Liver (tissue), 3 donors: ENCODE measurements around the gene PDE4B.

Experiments used
- EGR1 ChIP-seq, 2 donors: IDR thresholded peaks; 2 replicates each; pipeline ENCODE4 v1.6.1; 2016 to 2018; ENCODE audit warnings: antibody characterized with exemption in 2 of 2, low read depth in 2 of 2
- GABPA ChIP-seq, 2 donors: IDR thresholded peaks in 1 of 2; conservative IDR thresholded peaks in 1 of 2; 2 replicates each; pipeline ENCODE4 v1.6.1; 2016; ENCODE audit warnings: antibody characterized with exemption in 2 of 2, mild to moderate bottlenecking in 1 of 2, moderate library complexity in 1 of 2
- JUND ChIP-seq, 2 donors: IDR thresholded peaks; 2 replicates each; pipeline ENCODE4 v1.6.1; 2016; ENCODE audit warnings: antibody characterized with exemption in 2 of 2
- RAD21 ChIP-seq, 2 donors: IDR thresholded peaks; 2 replicates each; pipeline ENCODE4 v1.6.1; 2016; ENCODE audit warnings: antibody characterized with exemption in 2 of 2, mild to moderate bottlenecking in 2 of 2
- RXRA ChIP-seq, 2 donors: IDR thresholded peaks; 2 replicates each; pipeline ENCODE4 v1.6.1; 2017 to 2018; ENCODE audit warnings: antibody characterized with exemption in 2 of 2, mild to moderate bottlenecking in 1 of 2
- SP1 ChIP-seq: IDR thresholded peaks from 2 replicates; pipeline ENCODE4 v1.6.1; 2018; ENCODE audit warnings: antibody characterized with exemption, mild to moderate bottlenecking
- TAF1 ChIP-seq: conservative IDR thresholded peaks from 2 replicates; pipeline ENCODE4 v1.6.1; 2016; ENCODE audit warnings: antibody characterized with exemption, mild to moderate bottlenecking
- YY1 ChIP-seq: IDR thresholded peaks from 2 replicates; pipeline ENCODE4 v1.6.1; 2016; ENCODE audit warnings: antibody characterized with exemption, mild to moderate bottlenecking
- TF ChIP-seq, protein P1 (sequence below): IDR thresholded peaks from 2 replicates; pipeline ENCODE4 v1.6.1; 2016; ENCODE audit warnings: antibody characterized with exemption
- TF ChIP-seq, protein P2 (sequence below): fragments of 150-350 bp; IDR thresholded peaks from 2 replicates; pipeline ENCODE4 v1.5.1; 2017; ENCODE audit warnings: improper control_type of control experiment, low read depth, low read length; ENCODE audit not compliant: missing input control
- TF ChIP-seq, protein P3 (sequence below): IDR thresholded peaks from 2 replicates; pipeline ENCODE4 v1.6.1; 2016; ENCODE audit warnings: antibody characterized with exemption, mild to moderate bottlenecking
- TF ChIP-seq, protein P4 (sequence below): IDR thresholded peaks from 2 replicates; pipeline ENCODE4 v1.6.1; 2016; ENCODE audit warnings: antibody characterized with exemption
- donor health status: healthy.
- donor health status: healthy.

DNA sequence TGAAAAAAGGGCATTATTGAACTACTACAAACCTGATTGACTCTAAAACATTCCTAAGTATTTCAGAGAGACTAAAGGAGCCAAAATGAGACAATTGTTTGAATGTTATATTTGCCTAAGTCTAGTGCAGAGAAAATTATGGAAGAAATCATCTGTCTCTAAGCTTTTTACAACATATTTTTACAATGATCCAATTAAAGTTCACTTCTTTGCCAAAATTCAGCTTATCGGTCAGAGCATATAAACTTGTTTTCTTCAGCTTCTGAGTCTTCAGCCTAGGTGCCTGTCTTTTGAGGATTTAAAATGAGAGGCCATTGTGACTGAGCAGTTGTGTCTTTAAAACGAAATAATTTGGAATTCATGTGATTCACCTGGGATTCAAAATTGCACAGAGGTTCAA is 560.1 kb downstream of the PDE4B start:
- TF ChIP-seq, protein P1, sequence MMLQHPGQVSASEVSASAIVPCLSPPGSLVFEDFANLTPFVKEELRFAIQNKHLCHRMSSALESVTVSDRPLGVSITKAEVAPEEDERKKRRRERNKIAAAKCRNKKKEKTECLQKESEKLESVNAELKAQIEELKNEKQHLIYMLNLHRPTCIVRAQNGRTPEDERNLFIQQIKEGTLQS: no peak
- TF ChIP-seq, protein P2, sequence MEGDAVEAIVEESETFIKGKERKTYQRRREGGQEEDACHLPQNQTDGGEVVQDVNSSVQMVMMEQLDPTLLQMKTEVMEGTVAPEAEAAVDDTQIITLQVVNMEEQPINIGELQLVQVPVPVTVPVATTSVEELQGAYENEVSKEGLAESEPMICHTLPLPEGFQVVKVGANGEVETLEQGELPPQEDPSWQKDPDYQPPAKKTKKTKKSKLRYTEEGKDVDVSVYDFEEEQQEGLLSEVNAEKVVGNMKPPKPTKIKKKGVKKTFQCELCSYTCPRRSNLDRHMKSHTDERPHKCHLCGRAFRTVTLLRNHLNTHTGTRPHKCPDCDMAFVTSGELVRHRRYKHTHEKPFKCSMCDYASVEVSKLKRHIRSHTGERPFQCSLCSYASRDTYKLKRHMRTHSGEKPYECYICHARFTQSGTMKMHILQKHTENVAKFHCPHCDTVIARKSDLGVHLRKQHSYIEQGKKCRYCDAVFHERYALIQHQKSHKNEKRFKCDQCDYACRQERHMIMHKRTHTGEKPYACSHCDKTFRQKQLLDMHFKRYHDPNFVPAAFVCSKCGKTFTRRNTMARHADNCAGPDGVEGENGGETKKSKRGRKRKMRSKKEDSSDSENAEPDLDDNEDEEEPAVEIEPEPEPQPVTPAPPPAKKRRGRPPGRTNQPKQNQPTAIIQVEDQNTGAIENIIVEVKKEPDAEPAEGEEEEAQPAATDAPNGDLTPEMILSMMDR: no peak
- TF ChIP-seq, protein P3, sequence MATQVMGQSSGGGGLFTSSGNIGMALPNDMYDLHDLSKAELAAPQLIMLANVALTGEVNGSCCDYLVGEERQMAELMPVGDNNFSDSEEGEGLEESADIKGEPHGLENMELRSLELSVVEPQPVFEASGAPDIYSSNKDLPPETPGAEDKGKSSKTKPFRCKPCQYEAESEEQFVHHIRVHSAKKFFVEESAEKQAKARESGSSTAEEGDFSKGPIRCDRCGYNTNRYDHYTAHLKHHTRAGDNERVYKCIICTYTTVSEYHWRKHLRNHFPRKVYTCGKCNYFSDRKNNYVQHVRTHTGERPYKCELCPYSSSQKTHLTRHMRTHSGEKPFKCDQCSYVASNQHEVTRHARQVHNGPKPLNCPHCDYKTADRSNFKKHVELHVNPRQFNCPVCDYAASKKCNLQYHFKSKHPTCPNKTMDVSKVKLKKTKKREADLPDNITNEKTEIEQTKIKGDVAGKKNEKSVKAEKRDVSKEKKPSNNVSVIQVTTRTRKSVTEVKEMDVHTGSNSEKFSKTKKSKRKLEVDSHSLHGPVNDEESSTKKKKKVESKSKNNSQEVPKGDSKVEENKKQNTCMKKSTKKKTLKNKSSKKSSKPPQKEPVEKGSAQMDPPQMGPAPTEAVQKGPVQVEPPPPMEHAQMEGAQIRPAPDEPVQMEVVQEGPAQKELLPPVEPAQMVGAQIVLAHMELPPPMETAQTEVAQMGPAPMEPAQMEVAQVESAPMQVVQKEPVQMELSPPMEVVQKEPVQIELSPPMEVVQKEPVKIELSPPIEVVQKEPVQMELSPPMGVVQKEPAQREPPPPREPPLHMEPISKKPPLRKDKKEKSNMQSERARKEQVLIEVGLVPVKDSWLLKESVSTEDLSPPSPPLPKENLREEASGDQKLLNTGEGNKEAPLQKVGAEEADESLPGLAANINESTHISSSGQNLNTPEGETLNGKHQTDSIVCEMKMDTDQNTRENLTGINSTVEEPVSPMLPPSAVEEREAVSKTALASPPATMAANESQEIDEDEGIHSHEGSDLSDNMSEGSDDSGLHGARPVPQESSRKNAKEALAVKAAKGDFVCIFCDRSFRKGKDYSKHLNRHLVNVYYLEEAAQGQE: no peak
- no peak for TF ChIP-seq RAD21 (IDR thresholded peaks at IDR 0.05)
- no peak for TF ChIP-seq SP1
- TF ChIP-seq YY1: no peak
- TF ChIP-seq TAF1: no peak
- no peak for TF ChIP-seq JUND (IDR thresholded peaks at IDR 0.05)
- TF ChIP-seq, protein P4, sequence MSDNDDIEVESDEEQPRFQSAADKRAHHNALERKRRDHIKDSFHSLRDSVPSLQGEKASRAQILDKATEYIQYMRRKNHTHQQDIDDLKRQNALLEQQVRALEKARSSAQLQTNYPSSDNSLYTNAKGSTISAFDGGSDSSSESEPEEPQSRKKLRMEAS: no peak
- no peak for TF ChIP-seq GABPA (IDR thresholded peaks at IDR 0.05 in 1 of 2, conservative IDR thresholded peaks at IDR 0.05 in 1 of 2)
- TF ChIP-seq EGR1 (IDR thresholded peaks at IDR 0.05; ENCODE audit: low read depth in 2 of 2): no peak
- no peak for TF ChIP-seq RXRA (IDR thresholded peaks at IDR 0.05)
